CD4-positive, alpha-beta T cell treated with Interleukin-6 for 4 hours (primary cell): ENCODE data around the gene AFF3.

Experiments used
- DNase-seq: peaks from one replicate; pipeline ENCODE4 v3.0.0-alpha.2; 2020; ENCODE audit warnings: mixed read lengths

AFF3 gene

DNA sequence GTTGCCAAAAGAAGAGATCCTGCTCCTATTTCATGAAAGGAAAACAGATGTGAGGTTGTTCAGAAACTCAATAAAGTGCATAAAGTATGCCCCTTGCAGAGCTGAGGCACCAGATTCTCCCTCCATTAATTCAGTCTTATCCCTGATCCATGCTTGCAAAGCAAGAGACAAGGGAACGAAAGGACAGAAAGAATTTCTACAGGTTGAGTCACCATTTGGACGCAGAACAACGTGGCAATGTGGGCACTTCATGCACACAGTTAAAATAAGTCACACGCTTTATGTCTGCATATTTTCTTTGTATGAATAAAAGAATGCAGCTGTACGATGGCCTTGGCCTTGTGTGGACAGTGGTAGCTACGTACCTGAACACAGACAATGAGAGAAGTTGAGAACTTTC is 330.8 kb downstream of the AFF3 start:
- no peak for DNase-seq

DNA sequence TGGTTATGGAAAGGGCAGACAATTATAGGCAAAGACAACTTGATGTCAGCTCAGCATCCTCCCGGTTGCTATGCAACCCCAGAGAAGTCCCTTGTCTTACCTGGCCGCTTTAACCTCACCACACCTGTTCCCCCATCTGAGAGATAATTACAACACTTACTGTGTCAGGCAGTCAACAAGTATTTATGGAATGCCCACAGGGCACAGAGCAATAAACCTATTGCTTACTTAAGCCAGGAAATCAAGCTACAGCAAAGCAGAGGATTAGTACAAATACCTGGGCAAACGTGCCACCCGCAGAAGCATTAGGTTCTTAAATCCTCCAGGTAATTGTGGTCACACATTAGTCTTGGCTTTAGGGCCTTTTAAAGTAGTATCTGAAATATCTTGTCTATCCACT is 332.2 kb downstream of the AFF3 start:
- no peak for DNase-seq

DNA sequence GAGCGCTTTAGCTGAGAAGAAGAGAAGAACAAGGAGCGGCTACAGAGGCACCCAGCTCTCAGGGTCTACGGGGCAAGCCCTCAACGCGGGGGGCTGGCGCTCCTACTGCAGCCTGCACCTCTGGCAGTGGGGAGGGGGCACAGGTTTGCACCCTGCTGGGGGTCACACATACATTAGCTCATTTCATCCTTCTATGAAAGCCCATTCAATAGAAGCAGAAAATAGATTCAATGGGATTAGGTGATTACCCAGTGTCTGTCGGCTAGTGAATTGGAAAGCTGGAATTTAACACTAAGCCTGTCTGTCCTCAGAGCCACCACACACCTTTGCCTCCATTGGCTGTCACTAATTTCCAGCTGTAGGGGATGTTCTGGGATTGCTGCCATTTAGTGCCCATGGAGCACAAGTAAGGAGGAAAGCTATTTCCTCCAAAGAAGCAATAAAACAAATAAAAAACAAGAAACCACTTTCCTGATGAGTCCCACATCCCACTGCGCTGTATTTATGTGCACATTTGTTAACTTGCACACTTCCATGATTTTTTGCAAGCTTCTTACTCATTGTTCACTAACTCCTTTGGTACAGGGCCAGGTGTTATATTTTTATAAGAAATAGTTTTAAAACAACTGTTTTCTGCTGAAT is 333.0 kb downstream of the AFF3 start:
- no peak for DNase-seq

DNA sequence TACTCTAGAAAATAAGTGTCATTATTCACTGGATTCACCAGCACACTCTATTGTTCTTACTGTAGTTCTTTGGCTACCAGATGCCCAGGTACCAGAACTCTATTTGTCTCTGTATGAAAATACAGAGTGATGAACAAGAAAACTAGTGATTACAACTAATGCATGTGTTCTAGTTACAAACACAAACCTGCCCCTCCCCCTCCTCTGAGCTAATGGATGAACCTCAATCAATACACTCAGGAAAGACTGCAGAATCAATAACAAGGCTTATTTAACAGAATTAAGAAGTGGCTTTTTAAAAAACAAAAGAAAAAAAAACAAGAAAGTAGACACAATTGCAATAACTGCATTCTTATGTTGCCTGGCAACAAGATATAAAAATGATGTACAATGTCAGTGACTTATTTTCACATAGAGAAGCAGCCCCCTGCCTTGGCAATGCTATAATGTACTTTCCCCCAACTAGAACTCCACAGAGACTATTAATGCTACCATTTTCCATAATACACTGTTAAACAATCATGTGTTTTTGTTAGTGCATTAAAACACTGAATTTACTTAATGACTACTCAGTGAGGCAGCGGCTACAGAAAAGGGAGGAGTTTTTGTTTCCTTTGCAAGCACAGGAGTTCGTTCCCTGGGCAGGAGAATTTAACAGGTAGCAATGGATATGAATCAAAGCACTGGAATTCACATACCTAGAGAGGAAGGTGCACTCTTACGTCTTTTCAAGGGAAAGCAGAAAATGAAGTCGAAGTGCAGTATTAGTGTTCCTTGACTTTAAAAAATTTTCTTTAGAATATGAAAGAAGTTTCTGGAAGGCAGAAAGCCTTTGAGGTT is 333.8 kb downstream of the AFF3 start:
- DNase-seq, result no peak

DNA sequence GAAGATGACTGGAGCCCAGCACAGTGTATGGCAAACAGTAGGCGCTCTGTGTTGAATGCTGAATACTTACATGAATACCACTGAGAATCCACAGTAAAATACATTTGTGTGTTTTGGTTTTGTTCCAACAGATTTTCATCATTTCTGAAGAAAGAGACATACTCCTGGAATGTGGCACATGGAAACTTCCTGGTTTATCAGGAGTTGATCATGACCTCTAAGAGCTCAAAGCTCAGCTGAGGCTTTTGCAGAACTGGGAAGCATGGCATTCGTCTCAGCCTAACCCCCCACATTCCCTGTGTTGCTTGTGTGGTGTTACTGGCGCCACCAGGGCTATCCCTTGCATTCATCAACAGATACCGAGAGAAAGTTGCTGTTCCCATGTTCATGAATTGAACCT is 335.6 kb downstream of the AFF3 start:
- DNase-seq, result no peak

DNA sequence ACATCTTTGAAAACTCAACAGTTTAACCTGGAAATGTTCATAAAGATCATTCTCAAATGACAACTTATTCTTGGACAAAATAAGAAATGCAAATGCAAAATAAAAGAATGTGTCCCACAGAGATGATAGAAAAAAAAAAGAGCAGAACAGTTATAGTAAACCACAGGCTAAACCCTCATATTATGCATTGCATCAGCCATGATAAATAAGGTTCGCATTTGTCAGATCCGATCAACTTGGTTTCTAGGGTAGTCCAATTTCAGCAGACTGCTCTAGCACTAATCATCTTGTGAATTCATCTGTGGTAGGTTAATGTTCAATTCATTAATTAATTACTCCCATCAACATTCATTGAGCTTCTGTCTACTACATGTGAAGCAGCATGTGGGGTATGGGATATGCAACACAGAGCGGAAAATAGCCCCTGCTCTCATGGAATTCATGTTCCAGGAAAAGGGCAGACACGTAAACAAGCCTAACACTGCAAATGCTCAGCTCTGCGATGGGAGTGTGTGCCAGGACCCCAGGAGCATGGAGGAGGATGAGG is 336.4 kb downstream of the AFF3 start:
- DNase-seq, result no peak

DNA sequence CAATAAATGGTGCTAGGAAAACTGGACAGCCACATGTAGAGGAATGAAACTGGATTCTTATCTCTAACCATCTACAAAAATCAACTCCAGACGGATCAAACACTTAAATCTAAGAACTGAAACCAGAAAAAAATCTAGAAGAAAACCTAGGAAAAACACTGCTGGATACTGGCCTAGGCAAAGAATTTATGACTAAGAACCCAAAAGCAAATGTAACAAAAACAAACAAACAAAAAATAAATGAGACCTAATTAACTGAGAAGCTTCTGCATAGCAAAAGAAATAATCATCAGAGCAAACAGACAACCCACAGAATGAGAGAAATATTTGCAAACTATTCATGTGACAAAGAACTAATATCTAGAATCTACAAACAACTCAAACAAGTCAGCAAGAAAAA is 338.5 kb downstream of the AFF3 start:
- DNase-seq, result no peak

DNA sequence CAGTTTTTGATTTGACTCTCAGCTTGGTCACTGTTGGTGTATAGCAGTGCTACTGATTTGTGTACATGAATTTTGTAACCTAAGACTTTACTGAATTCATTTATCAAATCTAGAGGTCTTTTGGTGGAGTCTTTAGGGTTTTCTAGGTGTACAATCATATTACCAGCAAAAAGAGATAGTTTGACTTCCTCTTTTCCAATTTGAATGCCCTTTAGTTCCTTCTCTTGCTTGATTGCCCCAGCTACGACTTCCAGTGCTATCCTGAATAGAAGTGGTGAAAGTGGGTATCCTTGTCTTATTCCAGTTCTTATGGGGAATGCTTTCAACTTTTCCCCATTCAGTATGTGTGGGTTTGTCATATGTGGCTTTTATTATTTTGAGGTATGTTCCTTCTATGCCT is 339.7 kb downstream of the AFF3 start:
- DNase-seq, result no peak

DNA sequence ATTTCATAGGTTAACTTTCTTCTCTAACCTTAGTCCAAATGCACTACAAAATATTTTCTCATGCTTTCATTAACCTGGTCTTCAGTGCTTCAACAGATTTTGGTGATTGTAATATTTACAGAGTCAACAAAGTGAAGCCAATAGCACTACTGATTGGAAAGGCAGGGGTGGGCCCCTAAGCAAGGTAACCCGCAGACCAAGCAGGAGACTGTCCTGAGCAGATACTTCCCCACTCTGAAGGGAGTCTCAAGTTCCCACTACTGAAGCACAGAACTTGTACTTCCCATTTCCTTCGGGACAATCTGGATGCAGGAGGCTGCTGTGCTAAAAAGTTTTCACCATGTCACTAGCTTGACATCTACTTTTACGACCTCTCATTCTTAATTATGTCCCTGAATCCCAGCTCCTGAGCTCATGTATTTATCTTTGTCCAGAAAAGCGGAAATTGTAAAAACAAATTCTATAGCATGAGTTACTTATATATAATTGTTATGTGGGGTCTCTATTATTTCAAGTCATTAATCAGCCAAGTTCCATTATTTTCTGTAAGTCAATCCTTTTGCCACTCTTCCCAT is 341.0 kb downstream of the AFF3 start:
- DNase-seq, result no peak

DNA sequence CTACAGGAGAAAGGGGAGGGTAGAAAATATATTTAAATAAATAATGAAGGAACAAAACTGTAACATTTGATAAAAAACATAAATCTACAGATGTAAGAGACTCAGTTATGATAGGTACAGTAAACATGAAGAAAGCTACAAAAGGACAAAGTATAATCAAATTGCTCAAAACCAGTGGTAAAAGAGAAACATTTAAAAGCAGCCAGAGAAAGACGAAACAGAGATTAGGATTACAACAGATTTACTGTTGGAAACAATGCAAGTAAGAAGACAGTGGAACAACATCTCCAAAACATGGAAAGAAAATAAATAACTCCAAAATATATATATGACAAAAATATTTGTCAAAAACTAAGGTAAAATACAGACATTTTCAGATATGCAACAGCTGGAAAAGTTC is 344.9 kb downstream of the AFF3 start:
- DNase-seq, result no peak

DNA sequence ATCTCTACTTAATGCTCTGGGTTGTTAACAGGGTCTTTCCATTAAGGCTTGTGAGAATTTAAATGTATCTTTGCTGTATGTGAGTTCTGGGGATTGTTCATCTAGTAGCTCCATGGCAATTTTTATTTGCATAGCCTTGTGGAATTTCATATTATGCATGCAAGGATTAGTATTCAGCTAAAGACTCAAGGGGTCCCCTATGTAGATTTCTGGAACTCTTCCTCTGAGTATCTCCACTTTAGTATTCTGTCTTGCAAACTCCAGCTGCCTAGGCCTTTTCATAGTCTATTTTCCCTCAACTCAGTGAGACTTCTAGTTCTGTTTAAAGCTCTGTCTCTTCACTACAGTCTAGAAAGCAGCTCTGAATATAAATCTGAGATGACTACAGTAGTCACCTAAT is 348.0 kb downstream of the AFF3 start:
- DNase-seq, result no peak

DNA sequence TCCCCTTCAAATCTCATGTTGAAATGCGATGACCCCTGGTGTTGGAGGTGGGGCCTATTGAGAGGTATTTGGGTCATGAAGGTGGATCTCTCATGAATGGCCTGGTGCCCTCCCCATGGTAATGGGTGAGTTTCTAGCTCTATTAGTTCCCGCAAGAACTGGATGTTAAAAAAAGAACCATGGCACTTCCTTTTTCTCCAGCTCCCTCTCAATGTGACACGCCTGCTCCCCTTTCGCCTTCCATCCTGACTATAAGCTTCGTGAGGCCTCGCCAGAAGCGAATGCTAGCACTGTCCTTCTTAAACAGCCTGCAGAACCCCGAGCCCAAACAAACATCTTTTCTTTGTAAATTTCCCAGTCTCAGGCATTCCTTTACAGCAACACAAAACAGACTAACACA is 349.4 kb downstream of the AFF3 start:
- DNase-seq, result no peak

DNA sequence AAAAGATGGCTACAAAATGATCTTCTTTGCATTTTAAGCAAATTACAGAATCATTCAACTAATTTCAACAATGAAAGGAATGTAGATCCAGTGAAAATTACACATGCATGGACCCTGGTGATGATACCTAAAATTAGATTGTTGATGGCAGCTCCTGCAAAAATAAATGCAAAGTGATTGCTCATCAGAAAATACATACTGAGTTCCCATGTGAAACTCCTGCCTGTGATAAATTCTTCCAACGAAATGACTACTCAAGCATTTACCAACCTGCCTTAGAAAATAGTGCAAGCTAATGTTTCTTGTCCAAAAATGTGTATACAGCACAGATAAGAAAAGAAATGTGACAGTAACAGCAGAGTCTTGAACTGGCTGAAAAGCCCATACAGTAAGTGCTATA is 352.5 kb downstream of the AFF3 start:
- DNase-seq, result no peak

DNA sequence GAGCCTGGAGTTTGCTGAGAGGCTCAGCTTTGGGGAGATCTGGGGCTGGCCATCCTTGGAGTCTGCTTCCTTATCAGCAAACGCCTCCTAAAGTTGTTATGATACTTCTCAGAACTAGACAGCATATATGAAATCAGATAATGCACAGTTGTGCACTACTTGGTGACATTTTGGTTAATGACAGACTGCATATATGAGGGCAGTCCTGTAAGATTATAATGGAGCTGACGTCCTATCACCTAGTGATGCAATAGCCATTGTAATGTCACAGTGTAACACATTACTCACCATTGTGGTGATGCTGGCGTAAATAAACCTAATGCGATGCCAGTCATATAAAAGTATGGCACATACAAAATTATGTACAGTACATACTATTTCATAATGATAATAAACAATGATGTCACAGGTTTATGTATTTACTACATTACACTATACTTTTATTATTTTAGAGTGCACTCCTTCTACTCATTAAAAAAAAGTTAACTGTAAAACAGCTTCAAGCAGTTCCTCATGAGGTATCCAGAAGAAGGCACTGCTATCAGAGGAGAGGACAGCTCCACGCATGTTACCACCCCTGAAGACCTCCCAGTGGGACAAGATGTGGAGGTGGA is 354.5 kb downstream of the AFF3 start:
- no peak for DNase-seq

DNA sequence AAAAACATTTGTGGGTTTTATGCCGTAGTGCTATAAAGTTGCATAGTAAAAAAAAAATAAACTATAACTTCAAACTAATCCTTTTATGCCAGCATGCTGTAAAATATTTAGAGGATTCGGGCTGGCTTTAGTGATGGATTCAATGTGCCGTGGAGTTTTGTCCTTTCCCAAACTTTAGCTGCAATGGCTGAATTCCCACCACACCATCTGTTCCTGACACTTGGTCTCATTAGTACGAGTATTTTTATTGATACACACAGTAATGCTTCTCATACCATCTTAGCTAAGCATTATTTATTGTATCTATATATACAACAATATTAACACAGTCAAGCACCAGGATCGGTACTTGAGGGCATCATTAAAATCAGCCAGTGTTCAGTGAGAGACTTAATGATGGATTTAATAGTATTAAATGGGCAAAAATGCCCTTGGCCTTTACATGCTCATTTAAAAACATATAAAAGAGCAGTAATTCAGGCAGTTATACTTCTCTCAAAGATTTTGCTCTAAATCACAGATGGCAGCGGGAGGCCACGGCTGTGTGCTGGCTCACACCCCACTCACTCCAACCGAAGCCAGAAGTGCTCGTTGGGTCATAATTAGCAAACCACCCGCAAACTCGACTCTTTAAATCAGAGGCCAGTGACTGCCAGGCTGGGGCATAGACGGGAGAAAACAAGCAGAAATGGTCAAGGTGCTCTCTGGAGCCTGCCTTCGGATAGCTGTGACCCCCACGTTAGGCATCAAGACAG is 355.6 kb downstream of the AFF3 start:
- no peak for DNase-seq

DNA sequence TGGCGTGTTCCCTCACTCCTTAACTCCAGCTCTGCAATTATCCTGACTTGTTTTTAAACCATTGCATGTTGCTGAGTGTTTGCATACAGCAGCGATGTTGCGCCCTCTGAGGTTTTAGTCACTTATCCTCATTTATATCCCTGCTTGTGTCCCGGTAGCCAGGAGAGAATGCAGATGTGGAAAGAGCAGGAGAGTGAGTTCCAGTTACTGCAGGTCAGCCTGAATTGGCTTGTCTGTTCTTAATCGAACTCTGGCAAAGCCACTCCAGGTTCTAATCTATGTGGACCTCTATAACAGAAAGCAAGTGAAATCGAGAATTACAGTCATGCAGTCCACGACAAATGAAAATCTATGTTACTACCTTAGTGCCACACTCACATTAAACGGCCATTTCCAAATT is 357.4 kb downstream of the AFF3 start:
- no peak for DNase-seq

DNA sequence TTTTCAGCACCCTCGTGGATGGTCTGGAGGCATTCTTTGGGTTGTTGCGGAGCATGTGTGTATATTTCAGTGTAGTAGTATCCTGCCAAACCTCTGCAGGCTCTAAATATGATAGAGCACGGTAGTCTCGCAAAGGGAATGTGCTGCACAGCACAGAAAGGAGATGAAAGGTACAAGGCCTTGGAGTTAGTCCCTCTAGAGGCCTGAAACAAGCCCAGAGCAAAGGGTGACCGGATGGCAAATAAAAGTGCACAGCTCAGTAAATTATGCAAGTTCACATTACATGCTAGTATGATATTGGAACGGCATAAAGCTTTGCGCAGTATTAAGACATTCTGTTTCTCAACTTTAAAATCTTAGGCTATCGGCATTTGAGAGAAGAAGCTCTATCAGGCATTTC is 358.1 kb downstream of the AFF3 start:
- no peak for DNase-seq

DNA sequence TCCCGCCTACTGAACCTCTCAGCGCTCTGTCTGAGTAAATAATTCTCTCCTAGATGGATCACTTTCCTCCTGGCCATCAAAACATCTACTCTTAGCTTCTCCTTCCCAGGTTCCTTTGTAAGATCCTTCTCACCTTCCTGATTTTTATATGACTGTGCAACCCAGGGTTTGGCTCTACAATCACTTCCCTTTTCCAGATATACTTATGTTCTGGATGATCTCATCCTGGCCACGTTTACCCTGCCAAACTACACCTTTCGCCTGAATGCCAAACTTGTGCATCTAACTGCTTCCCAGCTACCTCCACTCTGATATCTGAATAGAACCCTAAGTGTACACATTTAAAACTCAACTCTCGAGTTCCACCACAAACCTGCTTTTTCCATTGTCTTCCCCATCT is 362.1 kb downstream of the AFF3 start:
- DNase-seq, result no peak

DNA sequence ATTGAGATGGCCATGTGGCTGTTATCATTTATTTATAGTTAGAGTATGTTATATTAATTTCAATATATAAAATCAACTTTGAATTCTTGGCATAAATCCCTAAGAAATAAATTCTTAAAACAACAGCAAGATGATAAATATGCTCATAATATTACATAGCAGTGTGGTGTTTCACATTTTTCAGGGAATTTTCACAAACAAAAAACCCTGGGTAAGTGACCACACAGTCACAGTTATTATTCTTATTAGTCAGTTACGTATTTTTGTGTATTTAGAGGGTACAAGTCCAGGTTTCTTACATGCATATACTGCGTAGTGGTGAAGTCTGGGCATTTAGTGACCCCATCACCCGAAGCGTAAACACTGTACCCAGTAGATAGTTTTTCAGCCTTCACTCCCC is 363.1 kb downstream of the AFF3 start:
- no peak for DNase-seq

DNA sequence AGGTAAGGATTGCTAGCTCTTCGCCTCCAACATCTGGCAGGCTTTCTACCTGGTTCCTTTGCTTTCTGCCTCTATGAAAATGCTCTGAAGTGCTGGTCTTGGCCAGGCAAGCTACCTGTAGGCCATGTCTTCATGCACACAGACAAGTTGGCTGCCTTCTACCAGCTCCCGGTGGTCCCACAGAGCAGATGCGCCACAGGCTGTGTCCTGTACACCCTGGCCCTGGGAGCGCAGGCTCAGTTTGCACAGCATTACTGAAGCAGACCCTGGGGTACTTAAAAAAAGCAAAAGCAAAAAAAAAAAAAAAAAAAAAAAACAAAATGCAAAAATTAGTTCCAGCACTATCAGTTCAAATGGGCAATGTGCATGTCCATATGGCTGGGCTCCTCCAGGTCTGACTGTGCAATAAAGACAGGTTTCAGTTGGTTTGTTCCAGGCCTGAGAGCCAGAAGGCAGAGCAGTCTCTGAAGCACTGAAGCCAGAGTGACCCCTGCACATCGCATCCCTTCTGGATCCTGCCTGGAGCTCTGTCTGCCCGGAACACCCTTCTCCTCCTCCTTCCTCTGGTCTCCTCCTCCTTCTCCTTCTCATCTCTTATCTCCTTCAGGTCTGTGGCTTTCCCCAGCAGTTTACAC is 364.6 kb downstream of the AFF3 start:
- no peak for DNase-seq

DNA sequence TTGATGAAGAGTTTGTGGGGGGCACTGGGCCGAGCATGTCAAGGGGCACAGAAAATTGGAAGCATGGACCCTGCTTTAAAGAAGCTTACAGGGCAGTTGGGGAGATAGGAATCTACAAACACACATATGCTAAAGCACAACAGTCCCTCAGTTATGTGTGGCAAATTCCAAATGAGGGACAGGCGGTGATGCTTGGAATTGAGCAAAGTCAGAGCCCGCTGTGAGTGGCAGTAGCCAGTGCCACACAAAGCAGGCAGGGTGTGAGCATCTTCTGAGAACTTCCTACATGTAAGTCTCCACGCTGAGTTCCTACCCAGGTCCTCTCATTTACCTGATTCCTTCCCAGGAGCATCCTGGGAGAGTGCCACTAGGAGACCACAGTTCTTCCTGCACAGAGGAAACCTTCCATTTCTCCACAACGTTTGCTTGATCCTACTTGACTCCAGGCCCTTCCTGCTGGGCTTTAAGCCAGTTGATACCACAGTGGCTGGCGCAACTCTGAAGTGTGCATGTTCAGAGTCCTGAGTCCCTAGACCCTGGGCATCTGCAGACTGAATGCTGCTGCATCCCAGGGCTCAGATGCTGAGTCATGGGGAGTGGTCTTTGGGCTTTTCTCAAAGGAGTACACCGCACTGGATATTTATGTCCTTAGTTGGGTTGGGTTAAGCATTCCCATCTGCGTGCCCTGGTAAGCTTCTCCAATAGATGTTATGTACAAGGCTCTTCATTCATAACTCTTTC is 365.3 kb downstream of the AFF3 start:
- DNase-seq, result no peak
